Natural killer cell treated with Interleukin-12 subunit alpha and Interleukin-12 subunit beta and Interleukin-15 and Interleukin-18, amount 100 ng/mL, for 72 hours (primary cell): ENCODE results near the gene HSH2D. TPM values are rescaled to one million over a fixed set of nuclear protein-coding genes. Genes with fewer than 3 reads are reported as not detected.

ENCODE experiments used
- ATAC-seq, 2 donors: fragments of 150-1000 bp; cut with Tn5 transposase in 1 of 2; sonication (Bioruptor Pico), chemical (Tn5 transposase) in 1 of 2; 2 replicates each; pipeline ENCODE4 v1.10.0; 2021
- DNase-seq: peaks from one replicate; pipeline ENCODE4 v3.0.0; 2022; ENCODE audit warnings: low spot score
- H3K27ac Mint-ChIP-seq, 2 donors: 1 replicate in 1 of 2; 2 replicates in 1 of 2; pipeline ENCODE4 v1.8.0; 2022; ENCODE audit warnings: mixed read lengths in 2 of 2, mild to moderate bottlenecking in 1 of 2, moderate library complexity in 1 of 2
- H3K27me3 Mint-ChIP-seq, 2 donors: 1 replicate in 1 of 2; 2 replicates in 1 of 2; pipeline ENCODE4 v1.8.0; 2022; ENCODE audit warnings: mixed read lengths in 2 of 2
- H3K36me3 Mint-ChIP-seq: one replicate; pipeline ENCODE4 v1.8.0; 2022; ENCODE audit warnings: mixed read lengths
- H3K4me1 Mint-ChIP-seq, 2 donors: 1 replicate in 1 of 2; 2 replicates in 1 of 2; pipeline ENCODE4 v1.8.0; 2022; ENCODE audit warnings: low read depth in 2 of 2, mixed read lengths in 2 of 2, mild to moderate bottlenecking in 1 of 2
- H3K4me3 Mint-ChIP-seq: one replicate; pipeline ENCODE4 v1.8.0; 2022; ENCODE audit warnings: mixed read lengths
- H3K9me3 Mint-ChIP-seq: 2 replicates; pipeline ENCODE4 v1.8.0; 2022; ENCODE audit warnings: mixed read lengths
- total RNA-seq, 2 donors: library from RNA; stranded (reverse); gene quantifications; one replicate each; pipeline ENCODE4 v1.2.3, GENCODE V29; 2022

HSH2D gene
- total RNA-seq, 2 donors from 2014 or later: 135 to 188 TPM

DNA sequence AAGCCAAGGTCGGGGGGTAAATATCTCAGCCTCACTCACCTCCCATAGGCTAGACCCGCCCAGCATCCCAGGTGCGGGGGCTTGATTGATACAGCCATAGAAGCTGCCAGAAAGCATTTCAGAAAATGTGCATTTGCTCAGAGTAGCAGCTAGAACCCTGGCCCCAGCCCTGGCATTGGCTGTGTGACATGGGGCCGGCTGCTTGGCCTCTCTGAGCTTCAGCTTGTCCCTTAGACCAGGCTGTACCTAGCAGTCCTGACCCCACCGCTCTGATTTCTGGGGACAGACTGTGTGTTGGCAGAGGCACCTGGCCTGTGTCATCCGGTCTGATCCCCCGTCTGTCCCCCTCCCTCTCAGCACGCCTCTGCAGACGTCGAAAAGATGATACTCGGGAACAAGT, 16.4 kb upstream of the HSH2D start:
- no peaks in the 10 kb centered on the region for H3K27me3 Mint-ChIP-seq
- DNase-seq: no peak
- H3K9me3 Mint-ChIP-seq: peaks cover 10% of the 10 kb centered on the region
- no peak overlapping the region for H3K4me3 Mint-ChIP-seq
- peaks cover 17 to 28% of the 10 kb centered on the region in 2 donors for H3K4me1 Mint-ChIP-seq
- peaks cover 26% of the 10 kb centered on the region for H3K36me3 Mint-ChIP-seq
- no peak for ATAC-seq
- no peak overlapping the region for H3K27ac Mint-ChIP-seq

GRCh38 chr19:16127776-16128371, 15.6 kb upstream of the HSH2D start:
- no peak overlapping the region for H3K4me3 Mint-ChIP-seq
- no peak for ATAC-seq
- no peak for DNase-seq
- H3K27me3 Mint-ChIP-seq: no peaks in the 10 kb centered on the region
- peaks cover 22 to 33% of the 10 kb centered on the region in 2 donors for H3K4me1 Mint-ChIP-seq
- H3K27ac Mint-ChIP-seq: peak overlapping the region in 1 of 2 donors; percentile 38
- H3K9me3 Mint-ChIP-seq: peaks cover 10% of the 10 kb centered on the region
- H3K36me3 Mint-ChIP-seq: peaks cover 32% of the 10 kb centered on the region

DNA sequence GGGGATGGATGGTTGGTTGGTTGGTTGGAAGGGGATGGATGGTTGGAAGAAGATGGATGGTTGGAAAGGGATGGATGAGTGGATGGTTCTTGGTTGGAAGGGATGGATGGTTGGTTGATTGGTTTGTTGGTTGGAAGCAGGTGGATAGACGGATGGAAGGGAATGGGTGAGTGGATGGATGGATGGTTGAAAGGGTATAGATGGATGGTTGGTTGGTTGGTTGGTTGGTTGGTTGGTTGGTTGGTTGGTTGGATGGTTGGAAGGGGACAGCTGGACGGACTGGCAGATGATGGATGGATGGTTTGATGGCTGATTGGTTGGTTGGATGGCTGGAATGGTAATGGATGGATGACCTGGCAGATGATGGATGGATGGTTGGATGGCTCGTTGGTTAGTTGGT, 11.8 kb upstream of the HSH2D start:
- H3K27me3 Mint-ChIP-seq: no peaks in the 10 kb centered on the region
- ATAC-seq (no peak), DNase-seq (no peak)
- H3K36me3 Mint-ChIP-seq: peaks cover 48% of the 10 kb centered on the region
- H3K4me3 Mint-ChIP-seq: peak overlapping the region; percentile 22
- peaks cover 52% of the 10 kb centered on the region in 2 donors for H3K4me1 Mint-ChIP-seq
- peak overlapping the region; percentile 34 to 98 for H3K27ac Mint-ChIP-seq
- H3K9me3 Mint-ChIP-seq: peaks cover 12% of the 10 kb centered on the region

- H3K9me3 Mint-ChIP-seq: peaks cover 12% of the 10 kb centered on the region
- H3K27me3 Mint-ChIP-seq: no peaks in the 10 kb centered on the region
- no peak overlapping the region for H3K4me3 Mint-ChIP-seq
- peak overlapping the region; percentile 79 to 98 for H3K27ac Mint-ChIP-seq
- peaks cover 49% of the 10 kb centered on the region for H3K36me3 Mint-ChIP-seq
- ATAC-seq: no peak
- no peak for DNase-seq
- H3K4me1 Mint-ChIP-seq: peaks cover 65 to 69% of the 10 kb centered on the region in 2 donors
These were observed 9.7 kb upstream of the HSH2D start for GRCh38 chr19:16133818-16134217.

DNA sequence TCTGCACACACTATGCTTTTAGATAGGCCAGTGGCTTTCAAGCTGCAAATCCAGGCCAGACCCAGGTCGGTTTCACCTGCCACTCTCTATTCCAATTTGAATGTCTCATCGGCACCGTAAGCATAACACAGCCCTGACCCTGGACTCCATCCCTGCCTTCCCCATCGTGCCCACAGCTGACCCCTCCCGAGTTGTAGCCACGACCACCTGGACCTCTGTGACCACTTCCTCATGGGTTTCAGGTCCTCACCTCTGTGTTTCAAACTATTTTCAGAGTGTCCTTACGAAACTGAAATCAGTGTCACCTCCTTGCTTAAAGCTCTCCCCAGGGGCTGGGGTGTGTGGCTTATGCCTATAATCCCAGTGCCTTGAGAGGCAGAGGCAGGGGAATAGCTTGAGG, 9.0 kb upstream of the HSH2D start:
- Mint-ChIP-seq H3K4me3 (peak overlapping the region; percentile 43), H3K36me3 (peaks cover 48% of the 10 kb centered on the region), H3K27ac (peak overlapping the region; percentile 60 to 98), H3K27me3 (no peaks in the 10 kb centered on the region), H3K4me1 (peaks cover 67 to 76% of the 10 kb centered on the region in 2 donors), H3K9me3 (peaks cover 12% of the 10 kb centered on the region)
- DNase-seq: no peak
- no peak for ATAC-seq

DNA sequence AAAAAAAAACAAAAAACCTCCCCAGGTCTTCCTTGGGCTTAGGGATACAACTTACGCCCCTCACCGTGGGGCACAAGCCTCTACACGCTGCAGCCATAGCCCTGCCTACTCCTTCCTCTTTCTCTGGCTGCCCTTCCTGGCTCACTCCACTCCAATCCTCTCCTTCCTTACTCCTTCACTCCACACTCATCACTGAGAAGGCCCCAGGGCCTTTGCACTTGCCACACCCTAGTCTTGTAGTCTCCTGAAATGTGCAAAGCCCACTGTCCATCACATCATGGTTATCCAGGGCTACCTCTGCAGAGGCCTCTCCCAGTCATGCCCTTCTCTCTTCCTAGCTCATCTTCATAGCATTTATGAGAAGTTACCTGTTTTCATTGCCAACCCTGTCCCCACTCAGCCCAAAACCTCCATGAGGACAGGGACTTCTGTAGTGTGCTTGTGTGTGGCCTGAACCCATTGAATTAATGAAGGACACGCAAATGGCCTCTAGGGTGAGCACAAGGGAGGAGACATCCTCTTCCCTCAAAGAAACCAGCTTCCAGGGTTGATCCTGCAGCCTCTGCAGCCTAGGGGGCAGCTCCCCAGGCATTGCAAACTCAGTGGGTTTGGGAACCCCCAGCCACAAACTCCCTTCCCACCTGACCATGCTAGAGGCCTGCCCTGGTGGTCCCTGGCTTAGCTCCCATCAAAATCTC, 7.9 kb upstream of the HSH2D start:
- Mint-ChIP-seq H3K4me1 (peaks cover 71 to 85% of the 10 kb centered on the region in 2 donors), H3K27me3 (no peaks in the 10 kb centered on the region), H3K27ac (peak overlapping the region; percentile 86 to 98), H3K36me3 (peaks cover 41% of the 10 kb centered on the region), H3K9me3 (peaks cover 12% of the 10 kb centered on the region), H3K4me3 (peak overlapping the region; percentile 57)
- DNase-seq (no peak), ATAC-seq (no peak)

- Mint-ChIP-seq H3K4me1 (peaks cover 75 to 88% of the 10 kb centered on the region in 2 donors), H3K36me3 (peaks cover 35% of the 10 kb centered on the region), H3K9me3 (peaks cover 8% of the 10 kb centered on the region), H3K27me3 (no peaks in the 10 kb centered on the region), H3K4me3 (peak overlapping the region; percentile 57), H3K27ac (peak overlapping the region; percentile 86 to 98)
- ATAC-seq (peak; percentile 68 to 77), DNase-seq (no peak)
These were observed 7.1 kb upstream of the HSH2D start for GRCh38 chr19:16136185-16136999.

DNA sequence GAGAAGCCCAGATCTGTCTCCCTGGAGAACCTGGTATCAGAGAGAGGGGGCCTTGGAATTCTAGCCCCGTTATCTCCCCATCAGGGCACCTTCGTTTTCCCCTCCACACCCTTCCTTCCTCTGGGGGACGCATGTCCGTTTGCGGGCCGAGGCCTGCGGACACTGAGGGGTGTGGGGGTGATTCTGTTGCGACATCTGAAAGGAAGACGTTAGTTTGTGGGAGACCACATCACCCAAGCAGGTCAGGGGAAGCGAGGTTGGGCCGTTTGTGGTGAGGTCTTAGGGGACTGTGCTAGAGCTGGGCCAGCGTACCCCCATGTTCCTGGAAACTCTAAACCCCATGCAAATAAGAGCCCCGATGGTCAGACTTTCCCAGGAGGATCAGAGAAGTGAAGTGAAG, 3.7 kb upstream of the HSH2D start:
- H3K4me3 Mint-ChIP-seq: peak overlapping the region; percentile 80
- peaks cover 3% of the 10 kb centered on the region for H3K9me3 Mint-ChIP-seq
- peak; percentile 69 to 81 for ATAC-seq
- no peaks in the 10 kb centered on the region for H3K27me3 Mint-ChIP-seq
- H3K27ac Mint-ChIP-seq: peak overlapping the region; percentile 92 to 98
- DNase-seq: peak; percentile 91
- H3K4me1 Mint-ChIP-seq: peaks cover 70 to 82% of the 10 kb centered on the region in 2 donors
- peaks cover 24% of the 10 kb centered on the region for H3K36me3 Mint-ChIP-seq

GRCh38 chr19:16141043-16141442, 2.4 kb upstream of the HSH2D start:
- peak overlapping the region; percentile 92 to 98 for H3K27ac Mint-ChIP-seq
- no peaks in the 10 kb centered on the region for H3K27me3 Mint-ChIP-seq
- peaks cover 24% of the 10 kb centered on the region for H3K36me3 Mint-ChIP-seq
- no peaks in the 10 kb centered on the region for H3K9me3 Mint-ChIP-seq
- H3K4me1 Mint-ChIP-seq: peaks cover 68 to 80% of the 10 kb centered on the region in 2 donors
- ATAC-seq (peak; percentile 21 to 56), DNase-seq (no peak)
- H3K4me3 Mint-ChIP-seq: peak overlapping the region; percentile 79

DNA sequence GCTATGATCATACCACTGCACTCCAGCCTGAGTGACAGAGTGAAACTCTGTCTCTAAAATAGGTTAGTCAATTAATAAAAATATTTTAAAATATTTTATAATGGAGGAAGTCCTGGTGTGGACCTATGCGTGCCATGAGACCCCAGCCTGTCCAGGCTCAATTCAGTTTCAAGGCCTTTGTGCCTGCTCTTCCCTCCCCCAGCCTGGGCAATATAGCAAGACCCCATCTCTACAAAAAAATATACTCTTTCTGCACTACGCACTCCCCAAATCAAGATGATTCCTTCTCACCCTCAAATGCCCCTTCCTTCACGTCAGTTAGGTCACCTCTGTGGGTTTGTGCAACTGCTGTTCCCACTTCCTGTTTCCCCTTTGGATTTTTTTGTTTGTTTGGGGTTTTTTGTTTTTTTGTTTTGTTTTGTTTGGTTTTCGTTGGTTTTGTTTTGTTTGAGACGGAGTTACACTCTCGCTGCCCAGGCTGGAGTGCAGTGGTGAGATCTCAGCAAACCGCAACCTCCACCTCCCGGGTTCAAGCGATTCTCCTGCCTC, 1.4 kb upstream of the HSH2D start:
- Mint-ChIP-seq H3K27ac (peak overlapping the region; percentile 92 to 98), H3K4me3 (peak overlapping the region; percentile 100), H3K27me3 (no peaks in the 10 kb centered on the region), H3K4me1 (peaks cover 62 to 73% of the 10 kb centered on the region in 2 donors), H3K36me3 (peaks cover 27% of the 10 kb centered on the region), H3K9me3 (no peaks in the 10 kb centered on the region)
- peak; percentile 73 for DNase-seq
- no peak for ATAC-seq

- no peak for ATAC-seq
- H3K27me3 Mint-ChIP-seq: no peaks in the 10 kb centered on the region
- no peak for DNase-seq
- no peaks in the 10 kb centered on the region for H3K9me3 Mint-ChIP-seq
- H3K36me3 Mint-ChIP-seq: peaks cover 21% of the 10 kb centered on the region
- H3K4me3 Mint-ChIP-seq: peak overlapping the region; percentile 100
- peak overlapping the region; percentile 92 to 98 for H3K27ac Mint-ChIP-seq
- H3K4me1 Mint-ChIP-seq: peaks cover 51 to 63% of the 10 kb centered on the region in 2 donors
These were observed 714 bp downstream of the HSH2D start for GRCh38 chr19:16144216-16144581.

- H3K27ac Mint-ChIP-seq: peak overlapping the region; percentile 92 to 98
- H3K27me3 Mint-ChIP-seq: no peaks in the 10 kb centered on the region
- no peak for DNase-seq
- H3K4me1 Mint-ChIP-seq: peaks cover 45 to 52% of the 10 kb centered on the region in 2 donors
- H3K36me3 Mint-ChIP-seq: peaks cover 21% of the 10 kb centered on the region
- peak overlapping the region; percentile 100 for H3K4me3 Mint-ChIP-seq
- ATAC-seq: peak in 1 of 2 donors; percentile 45
- no peaks in the 10 kb centered on the region for H3K9me3 Mint-ChIP-seq
These were observed 2.6 kb downstream of the HSH2D start for GRCh38 chr19:16146112-16146511.

- peaks cover 19% of the 10 kb centered on the region for H3K36me3 Mint-ChIP-seq
- H3K27ac Mint-ChIP-seq: peak overlapping the region; percentile 95 to 96
These were observed 5.2 kb downstream of the HSH2D start for GRCh38 chr19:16148443-16149229.

More at GRCh38 chr19:16148443-16149229, 5.2 kb downstream of the HSH2D start:
- ATAC-seq (peak; percentile 1 to 3), DNase-seq (no peak)
- Mint-ChIP-seq H3K4me3 (peak overlapping the region; percentile 83), H3K9me3 (no peaks in the 10 kb centered on the region), H3K4me1 (peaks cover 31 to 37% of the 10 kb centered on the region in 2 donors), H3K27me3 (no peaks in the 10 kb centered on the region)
